ENCODE measurements around the gene HASPIN. TPM values are rescaled to one million over a fixed set of nuclear protein-coding genes. Genes with fewer than 3 reads are reported as not detected.

The HASPIN gene
- total and polyA plus RNA-seq, 9 of the 15 experiments (the other 6 are each of a cell fraction or from before 2014, with no cell fraction given): 0.81 to 13.5 (median 9.9) TPM

DNA sequence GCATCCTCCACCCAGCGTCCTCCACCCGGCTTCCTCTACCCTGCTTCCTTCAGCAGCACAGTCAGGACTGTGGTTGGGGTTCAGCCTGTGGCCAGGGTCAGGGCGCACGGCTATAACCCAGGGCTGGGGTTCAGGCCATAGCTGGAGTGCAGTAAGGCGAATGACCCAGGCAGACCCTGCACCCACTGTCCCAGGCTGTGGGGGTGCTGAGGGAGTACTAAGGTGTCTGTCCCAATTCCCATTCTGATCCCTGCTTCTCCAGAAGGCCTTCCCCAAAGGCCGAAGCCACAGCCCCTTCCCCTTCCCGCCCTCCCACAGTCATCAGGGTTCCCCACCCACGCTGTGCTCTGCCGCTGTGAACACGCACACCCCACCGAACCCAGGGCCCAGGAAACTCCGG lies 42.6 kb upstream of the HASPIN start (continued):
- TF ChIP-seq, protein P1, sequence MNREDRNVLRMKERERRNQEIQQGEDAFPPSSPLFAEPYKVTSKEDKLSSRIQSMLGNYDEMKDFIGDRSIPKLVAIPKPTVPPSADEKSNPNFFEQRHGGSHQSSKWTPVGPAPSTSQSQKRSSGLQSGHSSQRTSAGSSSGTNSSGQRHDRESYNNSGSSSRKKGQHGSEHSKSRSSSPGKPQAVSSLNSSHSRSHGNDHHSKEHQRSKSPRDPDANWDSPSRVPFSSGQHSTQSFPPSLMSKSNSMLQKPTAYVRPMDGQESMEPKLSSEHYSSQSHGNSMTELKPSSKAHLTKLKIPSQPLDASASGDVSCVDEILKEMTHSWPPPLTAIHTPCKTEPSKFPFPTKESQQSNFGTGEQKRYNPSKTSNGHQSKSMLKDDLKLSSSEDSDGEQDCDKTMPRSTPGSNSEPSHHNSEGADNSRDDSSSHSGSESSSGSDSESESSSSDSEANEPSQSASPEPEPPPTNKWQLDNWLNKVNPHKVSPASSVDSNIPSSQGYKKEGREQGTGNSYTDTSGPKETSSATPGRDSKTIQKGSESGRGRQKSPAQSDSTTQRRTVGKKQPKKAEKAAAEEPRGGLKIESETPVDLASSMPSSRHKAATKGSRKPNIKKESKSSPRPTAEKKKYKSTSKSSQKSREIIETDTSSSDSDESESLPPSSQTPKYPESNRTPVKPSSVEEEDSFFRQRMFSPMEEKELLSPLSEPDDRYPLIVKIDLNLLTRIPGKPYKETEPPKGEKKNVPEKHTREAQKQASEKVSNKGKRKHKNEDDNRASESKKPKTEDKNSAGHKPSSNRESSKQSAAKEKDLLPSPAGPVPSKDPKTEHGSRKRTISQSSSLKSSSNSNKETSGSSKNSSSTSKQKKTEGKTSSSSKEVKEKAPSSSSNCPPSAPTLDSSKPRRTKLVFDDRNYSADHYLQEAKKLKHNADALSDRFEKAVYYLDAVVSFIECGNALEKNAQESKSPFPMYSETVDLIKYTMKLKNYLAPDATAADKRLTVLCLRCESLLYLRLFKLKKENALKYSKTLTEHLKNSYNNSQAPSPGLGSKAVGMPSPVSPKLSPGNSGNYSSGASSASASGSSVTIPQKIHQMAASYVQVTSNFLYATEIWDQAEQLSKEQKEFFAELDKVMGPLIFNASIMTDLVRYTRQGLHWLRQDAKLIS (CRISPR knock-in tag; IDR thresholded peaks at IDR 0.05): no peak
- TF ChIP-seq POU5F1 (IDR thresholded peaks at IDR 0.05; ENCODE audit: borderline replicate concordance, low read depth, low read length, partially characterized antibody): no peak
- no peak for TF ChIP-seq HNRNPH1 (optimal IDR thresholded peaks at IDR 0.05; ENCODE audit: low read depth, low read length)
- no peak for TF ChIP-seq ZNF589 (CRISPR knock-in tag; IDR thresholded peaks at IDR 0.05; ENCODE audit: low read depth)
- no peak for TF ChIP-seq CHD4 (IDR thresholded peaks at IDR 0.05; ENCODE audit: insufficient read depth, insufficient replicate concordance, low read depth, low read length, poor library complexity, severe bottlenecking)

DNA sequence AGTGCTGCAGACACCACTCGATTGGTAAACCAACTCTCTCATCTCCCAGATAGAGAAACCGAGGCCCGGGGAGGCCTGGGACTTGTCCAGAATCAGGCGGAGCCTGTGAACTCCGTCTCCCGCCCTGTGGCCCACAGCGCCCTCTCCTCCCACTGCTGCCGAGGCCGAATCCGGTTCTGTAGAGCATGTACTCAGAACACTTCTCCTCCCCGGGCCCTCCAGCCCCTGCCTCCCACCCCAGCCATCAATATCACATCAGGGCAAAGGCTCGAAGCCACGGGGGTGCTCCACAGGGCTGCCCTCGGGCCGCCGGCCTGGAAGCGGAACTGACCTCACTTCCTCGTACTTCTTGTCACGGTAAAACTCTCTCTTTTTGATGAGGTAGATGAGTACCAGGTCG lies 42.1 kb upstream of the HASPIN start:
- H3K4me2 ChIP-seq (ENCODE audit: insufficient read depth, low read length): no peak overlapping the region
- FAIRE-seq (no peak), ATAC-seq (no peak), DNase-seq (ENCODE audit: extremely low read depth in 1 of 4, low spot score in 3 of 4) (no peak)
- no peak overlapping the region for H3K9ac ChIP-seq (ENCODE audit: insufficient read depth in 1 of 2, low read depth in 2 of 2, low read length in 2 of 2)
- ChIA-PET POLR2A (no interaction called here), CTCF (ENCODE audit: low intra/inter-chr PET ratio) (interaction anchor here (1.1 kb wide), 1 partner anchor 146 kb away, joined by 3 read pairs; no protein-coding TSS in a partner anchor)
- no peaks in the 10 kb centered on the region for H3K9me3 ChIP-seq (replicated peaks; ENCODE audit: control insufficient read depth, insufficient read depth, low read depth, low read length)
- in situ Hi-C loops (cut with MboI) (loop anchor here (5.0 kb wide), 1 partner anchor 51 kb away; no protein-coding TSS in a partner anchor), intact Hi-C loops (cut with micrococcal nuclease) (loop anchor here (10.0 kb wide), 1 partner anchor 637 kb away; no protein-coding TSS in a partner anchor)
- H3K4me3 ChIP-seq: no peak overlapping the region
- no peaks in the 10 kb centered on the region for H3K36me3 ChIP-seq (ENCODE audit: control insufficient read depth, insufficient read depth, low read length)
- no peaks in the 10 kb centered on the region for H3K79me2 ChIP-seq (ENCODE audit: control insufficient read depth, insufficient read depth, low read length)
- H3K9me1 ChIP-seq (ENCODE audit: control insufficient read depth, insufficient read depth, low read length): no peaks in the 10 kb centered on the region
- BruUV-seq (replicated peaks): no TSS peak
- TF ChIP-seq ZNF707 (CRISPR knock-in tag; conservative IDR thresholded peaks at IDR 0.05): no peak
- TF ChIP-seq KLF13 (tag; IDR thresholded peaks at IDR 0.05; ENCODE audit: borderline replicate concordance, low read depth): no peak
- TF ChIP-seq MIER1 (IDR thresholded peaks at IDR 0.05; ENCODE audit: low read depth): no peak
- no peak for TF ChIP-seq RFX7 (CRISPR knock-in tag; IDR thresholded peaks at IDR 0.05)
- no peak for TF ChIP-seq KAT8 (IDR thresholded peaks at IDR 0.05; ENCODE audit: low read depth)
- TF ChIP-seq RBM17 (IDR thresholded peaks at IDR 0.05; ENCODE audit: borderline replicate concordance, low read depth, low read length): no peak
- TF ChIP-seq, protein P2, sequence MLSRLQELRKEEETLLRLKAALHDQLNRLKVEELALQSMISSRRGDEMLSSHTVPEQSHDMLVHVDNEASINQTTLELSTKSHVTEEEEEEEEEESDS (CRISPR knock-in tag; IDR thresholded peaks at IDR 0.05): no peak
- TF ChIP-seq ZNF165 (CRISPR knock-in tag; IDR thresholded peaks at IDR 0.05; ENCODE audit: borderline replicate concordance): no peak
- H4K20me1 ChIP-seq (replicated peaks; ENCODE audit: control insufficient read depth, insufficient read depth, low read length): no peaks in the 10 kb centered on the region
- no peak overlapping the region for H3K27ac ChIP-seq (ENCODE audit: extremely low read depth, low read depth, low read length)
- H3K27me3 ChIP-seq (ENCODE audit: control insufficient read depth in 2 of 2, insufficient read depth in 2 of 2, low read length in 2 of 2): peaks cover 0 to 17% of the 10 kb centered on the region in 2 experiments; a peak in 2 of 5 replicates
- WGBS (ENCODE audit: insufficient coverage, low coverage, missing lambda C conversion rate): 19% methylated on average over 15 of the region's 20 CpGs
- H2AFZ ChIP-seq (ENCODE audit: low read depth, low read length): no peak overlapping the region
- peaks cover 0 to 23% of the 10 kb centered on the region in 2 experiments; a peak in 2 of 5 replicates for H3K4me1 ChIP-seq (replicated peaks in 1 of 2; ENCODE audit: control insufficient read depth in 2 of 2, insufficient read depth in 2 of 2, low read length in 2 of 2)
